GM12878 (cell line): Measurements from ENCODE around the gene LTB4R. TPM values are rescaled to one million over a fixed set of nuclear protein-coding genes. Genes with fewer than 3 reads are reported as not detected.

ENCODE experiments used
- BCLAF1 ChIP-seq: fragments of 450-650 bp; IDR thresholded peaks from 2 replicates; pipeline ENCODE4 v1.6.1; 2017; ENCODE audit warnings: antibody characterized with exemption, mild to moderate bottlenecking, moderate library complexity
- DPF2 ChIP-seq: fragments of 450-650 bp; IDR thresholded peaks from 2 replicates; pipeline ENCODE4 v1.6.1; 2017; ENCODE audit warnings: mild to moderate bottlenecking
- HDAC6 ChIP-seq: fragments of 200-600 bp; sonication (generic); IDR thresholded peaks from one replicate; pipeline ENCODE4 v1.8.0; 2017; ENCODE audit warnings: antibody characterized with exemption; ENCODE audit not compliant: unreplicated experiment
- HDGF ChIP-seq: fragments of 450-650 bp; IDR thresholded peaks from 2 replicates; pipeline ENCODE4 v1.6.1; 2016; ENCODE audit warnings: antibody characterized with exemption
- MAX ChIP-seq: IDR thresholded peaks from 2 replicates; pipeline ENCODE4 v1.6.1; 2012; ENCODE audit warnings: low read depth, low read length, improper control_type of control experiment
- MEF2A ChIP-seq: IDR thresholded peaks from 2 replicates; pipeline ENCODE4 v1.6.1; 2011; ENCODE audit warnings: low read depth, mild to moderate bottlenecking, low read length, moderate library complexity; ENCODE audit not compliant: insufficient read depth
- SP1 ChIP-seq: IDR thresholded peaks from one replicate; pipeline ENCODE4 v1.6.1; 2011; ENCODE audit warnings: low read depth, low read length
- SREBF1 ChIP-seq: IDR thresholded peaks from 2 replicates; pipeline ENCODE4 v1.6.1; 2012; ENCODE audit warnings: mild to moderate bottlenecking, low read length
- SRF ChIP-seq, 2 experiments: IDR thresholded peaks; 2 replicates each; pipeline ENCODE4 v1.6.1; 2011; ENCODE audit warnings: low read depth in 2 of 2, low read length in 2 of 2, mild to moderate bottlenecking in 1 of 2, moderate library complexity in 1 of 2
- SUZ12 ChIP-seq: fragments of 200-600 bp; sonication (generic); IDR thresholded peaks from one replicate; pipeline ENCODE4 v1.6.1; 2018; ENCODE audit warnings: antibody characterized with exemption, mild to moderate bottlenecking; ENCODE audit not compliant: unreplicated experiment
- ZNF384 ChIP-seq: IDR thresholded peaks from 2 replicates; pipeline ENCODE4 v1.6.1; 2012; ENCODE audit warnings: low read depth, mild to moderate bottlenecking, low read length, improper control_type of control experiment, borderline replicate concordance
- ZNF622 ChIP-seq: fragments of 450-650 bp; IDR thresholded peaks from 2 replicates; pipeline ENCODE4 v1.6.1; 2017; ENCODE audit warnings: mild to moderate bottlenecking, inconsistent platforms
- polyA plus RNA-seq, 11 experiments: library from polyadenylated mRNA; depleted of rRNA in 4 of 11; unstranded in 6 of 11; stranded (reverse) in 5 of 11; fragments of >200 nt; fragmentation: Nextera tagmentation in 4 of 11; fragmentation: Illumina TruSeq in 1 of 11; extraction: Ambion mirVana in 4 of 11; extraction: Trizol in 1 of 11; gene quantifications; 1 replicate in 1 of 11; 2 replicates in 10 of 11; pipeline versions ENCODE4 v1.2.1 to v1.2.3, GENCODE V29; 2011 to 2016; ENCODE audit warnings: inconsistent platforms in 2 of 11, missing spikeins in 2 of 11, low read depth in 1 of 11
- total RNA-seq, 4 experiments: library from RNA; depleted of rRNA in 3 of 4; stranded (reverse); fragments of >200 nt in 3 of 4; fragmentation: Illumina TruSeq in 1 of 4; extraction: Trizol in 1 of 4; gene quantifications; 2 replicates each; pipeline versions ENCODE4 v1.2.1 to v1.2.3, GENCODE V29; 2013 to 2021
- TF ChIP-seq, protein P1 (sequence below): fragments of 450-650 bp; IDR thresholded peaks from 2 replicates; pipeline ENCODE4 v1.6.1; 2017; ENCODE audit warnings: mild to moderate bottlenecking
- TF ChIP-seq, protein P2 (sequence below): fragments of 450-650 bp; IDR thresholded peaks from 2 replicates; pipeline ENCODE4 v1.6.1; 2017; ENCODE audit warnings: mild to moderate bottlenecking, moderate library complexity
- TF ChIP-seq, protein P3 (sequence below): fragments of 450-650 bp; IDR thresholded peaks from 2 replicates; pipeline ENCODE4 v1.6.1; 2016; ENCODE audit warnings: mild to moderate bottlenecking, moderate library complexity, borderline replicate concordance
- TF ChIP-seq, protein P4 (sequence below): IDR thresholded peaks from 2 replicates; pipeline ENCODE4 v1.6.1; 2012; ENCODE audit warnings: low read depth, low read length, improper control_type of control experiment

Gene LTB4R
- total and polyA plus RNA-seq, 10 of the 15 experiments (the other 5 are each of a cell fraction or from before 2014, with no cell fraction given) = 1.2 to 14.0 (median 4.0) TPM

DNA sequence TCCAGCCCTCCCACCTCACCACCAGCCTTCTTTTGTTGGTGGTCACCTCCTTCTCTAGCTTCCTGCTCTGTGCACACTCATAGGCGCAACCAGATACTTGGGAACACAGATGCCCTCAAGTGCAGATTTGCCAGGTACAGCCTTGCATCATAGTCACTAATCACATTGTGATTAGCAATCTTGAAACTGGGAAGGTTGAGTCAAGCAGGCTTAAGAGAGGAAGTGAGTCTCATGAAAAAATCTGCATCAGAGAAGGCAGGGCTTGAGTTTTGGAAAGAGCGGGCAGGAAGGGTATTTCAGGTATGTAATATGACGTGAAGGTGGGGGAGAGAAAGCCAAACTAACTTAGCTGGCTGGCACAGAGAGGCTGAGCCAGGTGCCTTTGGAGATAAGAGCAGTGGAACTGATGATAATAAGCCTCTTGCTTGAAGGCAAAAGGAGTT, 37.2 kb upstream of the LTB4R start (continued):
- TF ChIP-seq, protein P1, sequence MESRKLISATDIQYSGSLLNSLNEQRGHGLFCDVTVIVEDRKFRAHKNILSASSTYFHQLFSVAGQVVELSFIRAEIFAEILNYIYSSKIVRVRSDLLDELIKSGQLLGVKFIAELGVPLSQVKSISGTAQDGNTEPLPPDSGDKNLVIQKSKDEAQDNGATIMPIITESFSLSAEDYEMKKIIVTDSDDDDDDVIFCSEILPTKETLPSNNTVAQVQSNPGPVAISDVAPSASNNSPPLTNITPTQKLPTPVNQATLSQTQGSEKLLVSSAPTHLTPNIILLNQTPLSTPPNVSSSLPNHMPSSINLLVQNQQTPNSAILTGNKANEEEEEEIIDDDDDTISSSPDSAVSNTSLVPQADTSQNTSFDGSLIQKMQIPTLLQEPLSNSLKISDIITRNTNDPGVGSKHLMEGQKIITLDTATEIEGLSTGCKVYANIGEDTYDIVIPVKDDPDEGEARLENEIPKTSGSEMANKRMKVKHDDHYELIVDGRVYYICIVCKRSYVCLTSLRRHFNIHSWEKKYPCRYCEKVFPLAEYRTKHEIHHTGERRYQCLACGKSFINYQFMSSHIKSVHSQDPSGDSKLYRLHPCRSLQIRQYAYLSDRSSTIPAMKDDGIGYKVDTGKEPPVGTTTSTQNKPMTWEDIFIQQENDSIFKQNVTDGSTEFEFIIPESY = no peak
- TF ChIP-seq HDGF (no peak), ZNF622 (no peak), SP1 (no peak), SREBF1 (no peak), MAX (no peak), MEF2A (no peak), HDAC6 (no peak), SUZ12 (no peak), DPF2 (peak; percentile 93), SRF (IDR thresholded peaks at IDR 0.05; ENCODE audit: low read depth in 2 of 2, low read length in 2 of 2) (0 out of 4 replicates have a peak, but pooled peaks of 1 of the 2 experiments have one; percentile 29), ZNF384 (peak; percentile 50; the same call in 1 of the 2 replicates), BCLAF1 (no peak)
- TF ChIP-seq, protein P2, sequence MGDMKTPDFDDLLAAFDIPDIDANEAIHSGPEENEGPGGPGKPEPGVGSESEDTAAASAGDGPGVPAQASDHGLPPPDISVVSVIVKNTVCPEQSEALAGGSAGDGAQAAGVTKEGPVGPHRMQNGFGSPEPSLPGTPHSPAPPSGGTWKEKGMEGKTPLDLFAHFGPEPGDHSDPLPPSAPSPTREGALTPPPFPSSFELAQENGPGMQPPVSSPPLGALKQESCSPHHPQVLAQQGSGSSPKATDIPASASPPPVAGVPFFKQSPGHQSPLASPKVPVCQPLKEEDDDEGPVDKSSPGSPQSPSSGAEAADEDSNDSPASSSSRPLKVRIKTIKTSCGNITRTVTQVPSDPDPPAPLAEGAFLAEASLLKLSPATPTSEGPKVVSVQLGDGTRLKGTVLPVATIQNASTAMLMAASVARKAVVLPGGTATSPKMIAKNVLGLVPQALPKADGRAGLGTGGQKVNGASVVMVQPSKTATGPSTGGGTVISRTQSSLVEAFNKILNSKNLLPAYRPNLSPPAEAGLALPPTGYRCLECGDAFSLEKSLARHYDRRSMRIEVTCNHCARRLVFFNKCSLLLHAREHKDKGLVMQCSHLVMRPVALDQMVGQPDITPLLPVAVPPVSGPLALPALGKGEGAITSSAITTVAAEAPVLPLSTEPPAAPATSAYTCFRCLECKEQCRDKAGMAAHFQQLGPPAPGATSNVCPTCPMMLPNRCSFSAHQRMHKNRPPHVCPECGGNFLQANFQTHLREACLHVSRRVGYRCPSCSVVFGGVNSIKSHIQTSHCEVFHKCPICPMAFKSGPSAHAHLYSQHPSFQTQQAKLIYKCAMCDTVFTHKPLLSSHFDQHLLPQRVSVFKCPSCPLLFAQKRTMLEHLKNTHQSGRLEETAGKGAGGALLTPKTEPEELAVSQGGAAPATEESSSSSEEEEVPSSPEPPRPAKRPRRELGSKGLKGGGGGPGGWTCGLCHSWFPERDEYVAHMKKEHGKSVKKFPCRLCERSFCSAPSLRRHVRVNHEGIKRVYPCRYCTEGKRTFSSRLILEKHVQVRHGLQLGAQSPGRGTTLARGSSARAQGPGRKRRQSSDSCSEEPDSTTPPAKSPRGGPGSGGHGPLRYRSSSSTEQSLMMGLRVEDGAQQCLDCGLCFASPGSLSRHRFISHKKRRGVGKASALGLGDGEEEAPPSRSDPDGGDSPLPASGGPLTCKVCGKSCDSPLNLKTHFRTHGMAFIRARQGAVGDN = no peak
- TF ChIP-seq, protein P3, sequence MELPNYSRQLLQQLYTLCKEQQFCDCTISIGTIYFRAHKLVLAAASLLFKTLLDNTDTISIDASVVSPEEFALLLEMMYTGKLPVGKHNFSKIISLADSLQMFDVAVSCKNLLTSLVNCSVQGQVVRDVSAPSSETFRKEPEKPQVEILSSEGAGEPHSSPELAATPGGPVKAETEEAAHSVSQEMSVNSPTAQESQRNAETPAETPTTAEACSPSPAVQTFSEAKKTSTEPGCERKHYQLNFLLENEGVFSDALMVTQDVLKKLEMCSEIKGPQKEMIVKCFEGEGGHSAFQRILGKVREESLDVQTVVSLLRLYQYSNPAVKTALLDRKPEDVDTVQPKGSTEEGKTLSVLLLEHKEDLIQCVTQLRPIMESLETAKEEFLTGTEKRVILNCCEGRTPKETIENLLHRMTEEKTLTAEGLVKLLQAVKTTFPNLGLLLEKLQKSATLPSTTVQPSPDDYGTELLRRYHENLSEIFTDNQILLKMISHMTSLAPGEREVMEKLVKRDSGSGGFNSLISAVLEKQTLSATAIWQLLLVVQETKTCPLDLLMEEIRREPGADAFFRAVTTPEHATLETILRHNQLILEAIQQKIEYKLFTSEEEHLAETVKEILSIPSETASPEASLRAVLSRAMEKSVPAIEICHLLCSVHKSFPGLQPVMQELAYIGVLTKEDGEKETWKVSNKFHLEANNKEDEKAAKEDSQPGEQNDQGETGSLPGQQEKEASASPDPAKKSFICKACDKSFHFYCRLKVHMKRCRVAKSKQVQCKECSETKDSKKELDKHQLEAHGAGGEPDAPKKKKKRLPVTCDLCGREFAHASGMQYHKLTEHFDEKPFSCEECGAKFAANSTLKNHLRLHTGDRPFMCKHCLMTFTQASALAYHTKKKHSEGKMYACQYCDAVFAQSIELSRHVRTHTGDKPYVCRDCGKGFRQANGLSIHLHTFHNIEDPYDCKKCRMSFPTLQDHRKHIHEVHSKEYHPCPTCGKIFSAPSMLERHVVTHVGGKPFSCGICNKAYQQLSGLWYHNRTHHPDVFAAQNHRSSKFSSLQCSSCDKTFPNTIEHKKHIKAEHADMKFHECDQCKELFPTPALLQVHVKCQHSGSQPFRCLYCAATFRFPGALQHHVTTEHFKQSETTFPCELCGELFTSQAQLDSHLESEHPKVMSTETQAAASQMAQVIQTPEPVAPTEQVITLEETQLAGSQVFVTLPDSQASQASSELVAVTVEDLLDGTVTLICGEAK = no peak
- TF ChIP-seq, protein P4, sequence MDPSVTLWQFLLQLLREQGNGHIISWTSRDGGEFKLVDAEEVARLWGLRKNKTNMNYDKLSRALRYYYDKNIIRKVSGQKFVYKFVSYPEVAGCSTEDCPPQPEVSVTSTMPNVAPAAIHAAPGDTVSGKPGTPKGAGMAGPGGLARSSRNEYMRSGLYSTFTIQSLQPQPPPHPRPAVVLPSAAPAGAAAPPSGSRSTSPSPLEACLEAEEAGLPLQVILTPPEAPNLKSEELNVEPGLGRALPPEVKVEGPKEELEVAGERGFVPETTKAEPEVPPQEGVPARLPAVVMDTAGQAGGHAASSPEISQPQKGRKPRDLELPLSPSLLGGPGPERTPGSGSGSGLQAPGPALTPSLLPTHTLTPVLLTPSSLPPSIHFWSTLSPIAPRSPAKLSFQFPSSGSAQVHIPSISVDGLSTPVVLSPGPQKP = no peak
